CD4-positive, alpha-beta T cell treated with Interleukin-21 for 1 hour (primary cell): ENCODE data around the gene LDLRAD3.

Source experiments
- DNase-seq: peaks from one replicate; pipeline ENCODE4 v3.0.0-alpha.2; 2020

LDLRAD3 gene

GRCh38 chr11:35928688-35929395, 15.0 kb upstream of the LDLRAD3 start:
- no peak for DNase-seq

- no peak for DNase-seq
Observed at GRCh38 chr11:35930466-35930865, 13.4 kb upstream of the LDLRAD3 start.

GRCh38 chr11:35932121-35932520, 11.7 kb upstream of the LDLRAD3 start:
- DNase-seq: no peak

- no peak for DNase-seq
Observed at GRCh38 chr11:35932681-35933319, 11.1 kb upstream of the LDLRAD3 start.

- DNase-seq: no peak
Observed at GRCh38 chr11:35933320-35933871, 10.5 kb upstream of the LDLRAD3 start.

GRCh38 chr11:35934271-35934670, 9.6 kb upstream of the LDLRAD3 start:
- DNase-seq: no peak

- DNase-seq: no peak
Observed at GRCh38 chr11:35934981-35935380, 8.9 kb upstream of the LDLRAD3 start.

- no peak for DNase-seq
Observed at GRCh38 chr11:35935390-35935789, 8.5 kb upstream of the LDLRAD3 start.

- no peak for DNase-seq
Observed at GRCh38 chr11:35937111-35937510, 6.8 kb upstream of the LDLRAD3 start.

- DNase-seq: no peak
Observed at GRCh38 chr11:35937700-35938099, 6.2 kb upstream of the LDLRAD3 start.

GRCh38 chr11:35938231-35938630, 5.6 kb upstream of the LDLRAD3 start:
- DNase-seq: no peak

GRCh38 chr11:35943309-35943708, 553 bp upstream of the LDLRAD3 start:
- no peak for DNase-seq

- no peak for DNase-seq
Observed at GRCh38 chr11:35944503-35945136, 758 bp downstream of the LDLRAD3 start.

- DNase-seq: no peak
Observed at GRCh38 chr11:35945137-35945518, 1.3 kb downstream of the LDLRAD3 start.

- no peak for DNase-seq
Observed at GRCh38 chr11:35946766-35947165, 2.9 kb downstream of the LDLRAD3 start.

GRCh38 chr11:35947437-35947836, 3.6 kb downstream of the LDLRAD3 start:
- no peak for DNase-seq

- no peak for DNase-seq
Observed at GRCh38 chr11:35949242-35949641, 5.4 kb downstream of the LDLRAD3 start.

GRCh38 chr11:35950082-35950481, 6.2 kb downstream of the LDLRAD3 start:
- DNase-seq: no peak

- no peak for DNase-seq
Observed at GRCh38 chr11:35951680-35952079, 7.8 kb downstream of the LDLRAD3 start.

GRCh38 chr11:35953081-35953760, 9.4 kb downstream of the LDLRAD3 start:
- DNase-seq: no peak

- no peak for DNase-seq
Observed at GRCh38 chr11:35954205-35954604, 10.3 kb downstream of the LDLRAD3 start.

GRCh38 chr11:35955636-35956035, 11.8 kb downstream of the LDLRAD3 start:
- DNase-seq: no peak

GRCh38 chr11:35962369-35963138, 18.7 kb downstream of the LDLRAD3 start:
- no peak for DNase-seq
